GM18867 (cell line): ENCODE results near the gene LIPH.
A peak's percentile ranks its signal among the peaks of the same experiment; 100 is the strongest.
"Not testable (repeated sequence)": the region's sequence is repeated elsewhere in the genome, so short reads cannot be mapped to it uniquely, and the experiment has no call there.

ENCODE experiments used
- ATAC-seq: cut with Tn5 transposase; IDR thresholded peaks from one replicate; pipeline ENCODE4 v1.9.1; 2021; ENCODE audit warnings: mild to moderate bottlenecking, moderate library complexity; ENCODE audit not compliant: unreplicated experiment

Gene LIPH

DNA sequence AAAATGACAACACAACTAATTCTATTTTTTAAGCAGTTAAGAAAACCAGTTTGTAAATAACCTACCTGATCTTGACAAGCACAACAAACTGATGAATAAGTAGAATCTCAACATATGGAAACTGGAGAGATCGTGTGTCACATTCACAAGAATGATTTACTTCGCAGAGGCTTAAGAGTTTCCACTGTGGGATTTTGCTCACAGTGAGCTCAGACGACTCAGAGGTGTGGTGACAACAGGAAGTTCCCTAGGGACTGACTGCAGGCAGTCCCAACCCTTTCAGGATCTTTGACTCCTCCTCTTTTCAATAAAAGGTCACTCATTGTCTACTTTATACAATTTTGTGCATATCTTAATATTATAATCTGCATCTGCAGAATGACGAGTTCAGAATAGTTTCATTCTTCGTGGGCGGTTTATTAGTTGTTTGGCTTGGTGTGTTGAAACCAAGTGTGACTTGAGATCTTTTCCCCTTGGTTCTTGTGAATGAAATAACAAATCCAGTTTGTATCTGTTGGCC lies at the start of gene LIPH:
Gene LIPH (minus strand): TSS at position 231 of the 520 bp plus-strand sequence. CDS start 117 bp downstream, at position 114.
- peak; percentile 76 for ATAC-seq

DNA sequence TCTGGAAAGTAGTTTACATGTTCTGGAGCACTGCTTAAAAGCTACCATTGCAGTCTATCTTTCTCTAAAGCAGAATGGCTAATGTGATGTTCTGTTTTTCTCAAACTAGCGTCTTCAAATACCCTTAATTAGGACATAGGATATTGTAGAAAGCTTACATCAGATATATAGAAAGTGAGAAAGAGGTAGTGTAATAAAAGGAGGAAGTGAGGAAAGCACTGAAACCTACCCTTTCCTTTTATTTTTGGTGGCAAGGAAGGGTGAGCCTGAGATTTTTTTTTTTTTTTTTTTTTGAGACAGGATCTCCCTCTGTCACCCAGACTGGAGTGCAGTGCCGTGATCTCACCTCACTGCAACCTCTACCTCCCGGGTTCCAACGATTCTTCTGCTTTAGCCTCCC lies 43.1 kb upstream of the LIPH start:
- no peak for ATAC-seq

DNA sequence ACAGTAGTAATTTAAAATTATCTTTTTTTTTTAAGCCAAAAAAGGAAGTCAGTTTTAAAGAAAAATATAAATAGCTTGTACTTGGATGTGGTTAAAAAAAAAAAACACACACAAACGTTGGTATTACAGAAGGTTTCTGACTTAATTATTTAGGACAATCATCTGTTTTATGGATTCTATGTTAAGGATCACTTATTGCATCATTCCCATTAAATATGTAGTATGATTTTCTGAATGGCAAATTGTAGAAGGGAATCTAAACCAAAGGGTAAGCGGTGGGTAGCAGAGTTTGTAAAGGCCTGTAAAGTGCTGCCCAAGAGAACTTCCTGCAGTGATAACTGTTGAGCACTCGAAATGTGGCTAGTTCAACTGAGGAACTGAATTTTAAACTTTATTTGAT lies 41.7 kb upstream of the LIPH start:
- no peak for ATAC-seq

GRCh38 chr3:185586686-185587039 lies 34.3 kb upstream of the LIPH start:
- no peak for ATAC-seq

DNA sequence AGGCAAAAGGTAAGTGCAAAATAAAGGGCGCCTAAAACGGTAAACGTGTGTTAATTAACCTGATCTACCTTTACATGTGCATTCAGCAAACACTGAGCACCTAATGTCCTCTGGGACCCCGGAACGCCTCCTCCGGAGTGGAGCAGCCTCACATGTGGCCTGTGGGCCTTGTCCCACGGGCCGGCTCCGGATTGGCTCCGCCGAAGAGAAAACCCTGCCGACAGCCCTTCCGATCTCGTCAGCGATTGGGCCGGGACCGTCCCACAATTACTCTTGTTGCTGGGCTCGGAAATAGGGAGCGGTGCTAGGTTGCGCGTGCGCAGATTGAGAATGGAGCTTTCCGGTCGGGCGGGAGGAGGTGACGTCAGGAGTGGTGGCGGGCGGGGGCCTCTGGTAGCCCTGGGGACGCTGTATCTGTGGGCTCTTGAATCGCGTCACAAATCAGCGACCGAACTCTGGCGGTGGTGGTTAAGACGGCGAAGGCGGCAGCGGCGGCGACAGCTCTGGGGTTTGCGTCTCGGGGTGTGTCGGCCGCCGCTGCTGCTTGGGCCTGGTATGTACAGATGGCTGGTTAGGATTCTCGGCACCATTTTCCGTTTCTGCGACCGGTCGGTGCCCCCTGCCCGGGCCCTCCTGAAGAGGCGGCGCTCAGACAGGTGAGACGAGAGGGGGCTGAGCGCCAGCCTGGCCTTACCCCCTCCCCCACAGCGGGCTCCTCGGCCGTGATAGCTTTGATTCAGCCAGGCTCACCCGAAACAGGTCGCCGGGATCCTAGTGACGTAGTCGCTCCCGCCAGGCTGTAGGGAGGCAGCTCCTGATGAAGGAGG lies 33.7 kb upstream of the LIPH start, which contains the start of gene SENP2:
Gene SENP2 (plus strand): TSS at position 437 of the 827 bp plus-strand sequence. CDS start 119 bp downstream, at position 556.
- ATAC-seq = peak; percentile 95

- no peak for ATAC-seq
These were observed 33.1 kb upstream of the LIPH start for GRCh38 chr3:185585518-185585858.

DNA sequence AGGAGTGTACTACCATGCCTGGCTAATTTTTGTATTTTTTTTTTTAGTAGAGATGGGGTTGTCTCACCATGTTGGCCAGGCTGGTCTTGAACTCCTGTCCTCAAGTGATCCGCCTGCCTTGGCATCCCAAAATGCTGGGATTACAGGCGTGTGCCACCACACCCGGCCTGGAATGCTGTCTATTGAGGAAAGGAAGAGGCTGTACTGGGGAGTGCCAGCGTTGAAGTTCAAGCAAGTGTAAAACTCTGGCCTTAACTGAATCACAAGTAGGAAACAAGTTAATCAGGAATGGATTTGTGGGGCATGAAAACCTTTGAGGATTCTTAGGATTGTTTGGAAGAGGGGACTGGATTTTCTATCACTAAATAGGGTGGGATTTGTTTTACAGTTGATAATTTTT lies 32.3 kb upstream of the LIPH start:
- ATAC-seq = no peak

DNA sequence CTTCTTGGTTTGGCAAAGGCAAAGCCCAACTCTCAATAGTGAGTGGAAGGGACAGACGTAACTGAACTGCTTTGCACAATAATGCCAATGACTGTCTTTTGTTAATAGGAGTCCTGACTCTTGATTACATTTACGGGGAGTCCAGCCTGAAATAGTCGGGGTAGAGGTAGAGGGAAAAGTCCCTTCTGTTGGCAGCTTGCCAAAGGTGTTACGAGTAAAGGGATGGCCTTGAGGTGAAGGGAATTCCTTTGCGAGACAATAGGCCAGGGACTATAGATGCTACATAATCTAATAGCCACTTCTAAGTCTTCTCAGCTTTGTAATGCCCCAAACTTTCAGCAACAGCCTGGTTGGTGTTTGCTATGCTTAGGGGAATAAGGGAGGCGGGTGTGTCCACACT lies 31.5 kb upstream of the LIPH start:
- no peak for ATAC-seq

DNA sequence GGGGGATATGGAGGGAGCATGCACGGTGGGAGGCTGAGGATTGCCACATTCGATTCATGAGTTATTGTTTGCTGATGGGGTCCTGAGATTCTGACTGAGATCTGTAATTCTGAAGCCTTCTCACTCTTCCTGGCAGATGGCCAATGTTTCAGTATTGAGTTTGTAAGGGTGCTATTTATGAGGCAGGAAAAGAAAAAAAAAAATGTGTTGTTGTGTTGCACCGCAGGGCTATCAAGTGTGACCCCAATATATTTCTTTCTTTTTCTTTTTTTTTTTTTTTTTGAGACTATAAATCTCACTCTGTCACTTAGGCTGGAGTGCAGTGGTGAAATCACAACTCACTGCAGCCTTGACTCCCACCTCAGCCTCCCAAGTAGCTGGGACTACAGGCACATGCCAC lies 30.5 kb upstream of the LIPH start:
- ATAC-seq = peak; percentile 29

- ATAC-seq = no peak
These were observed 29.8 kb upstream of the LIPH start for GRCh38 chr3:185582236-185582635.

- peak; percentile 84 for ATAC-seq
These were observed 22.9 kb upstream of the LIPH start for GRCh38 chr3:185575108-185575869.

GRCh38 chr3:185572183-185572582 lies 19.8 kb upstream of the LIPH start:
- no peak for ATAC-seq

DNA sequence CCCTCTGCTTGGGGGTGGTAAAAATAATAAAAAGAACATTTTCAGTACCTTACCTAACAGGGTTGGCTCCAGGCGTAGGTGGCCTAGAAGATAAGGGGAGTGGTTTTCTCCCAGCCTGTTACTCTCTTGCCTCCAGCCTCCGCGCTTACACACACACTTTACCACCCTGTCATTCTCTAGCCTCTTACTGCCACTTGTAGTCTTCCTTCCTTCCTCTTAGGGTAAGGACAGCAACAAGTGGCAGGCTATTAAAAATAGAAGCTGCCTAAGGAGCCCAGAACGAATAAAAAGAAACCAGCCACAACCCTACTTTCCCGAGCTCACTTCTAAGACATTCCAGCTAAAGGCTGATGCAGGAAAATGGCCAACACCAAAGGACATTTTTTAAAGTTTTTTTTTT lies 9.6 kb upstream of the LIPH start:
- no peak for ATAC-seq

- ATAC-seq = no peak
These were observed 9.1 kb upstream of the LIPH start for GRCh38 chr3:185561374-185561943.

DNA sequence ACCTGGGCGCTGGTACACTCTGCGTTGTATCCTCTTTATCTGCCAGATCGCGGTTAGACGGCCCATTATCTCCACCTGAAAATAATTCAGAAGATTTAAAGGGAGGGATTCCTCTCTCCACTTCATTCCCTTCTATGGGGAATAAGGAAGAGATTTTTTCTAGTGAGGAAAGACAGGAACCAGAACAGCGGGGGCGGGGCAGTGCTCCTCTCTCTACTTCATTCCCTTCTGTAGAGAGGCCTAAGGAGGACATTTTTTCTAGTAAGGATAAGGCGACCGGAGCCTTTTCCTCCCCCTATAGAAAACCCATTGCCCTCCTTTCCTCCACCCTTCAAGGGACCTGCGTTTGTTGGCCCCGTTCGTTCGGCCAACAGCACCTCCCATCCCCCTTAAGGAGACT lies 8.3 kb upstream of the LIPH start:
- no peak for ATAC-seq

DNA sequence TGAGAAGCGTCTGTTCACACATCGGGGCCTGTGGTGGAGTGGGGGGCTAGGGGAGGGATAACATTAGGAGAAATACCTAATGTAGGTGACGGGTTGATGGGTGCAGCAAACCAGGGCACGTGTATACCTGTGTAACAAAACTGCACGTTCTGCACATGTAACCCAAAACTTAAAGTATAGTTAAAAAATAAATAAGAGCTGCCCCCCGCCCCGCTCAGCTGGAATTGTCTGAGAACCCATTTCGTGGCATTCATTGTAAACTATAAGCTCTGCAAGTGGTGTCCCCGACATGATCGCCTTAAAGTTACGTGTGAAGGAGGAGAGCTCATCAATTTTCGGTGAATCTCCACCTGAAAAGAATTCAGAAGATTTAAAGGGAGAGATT lies 7.3 kb upstream of the LIPH start:
- no peak for ATAC-seq

DNA sequence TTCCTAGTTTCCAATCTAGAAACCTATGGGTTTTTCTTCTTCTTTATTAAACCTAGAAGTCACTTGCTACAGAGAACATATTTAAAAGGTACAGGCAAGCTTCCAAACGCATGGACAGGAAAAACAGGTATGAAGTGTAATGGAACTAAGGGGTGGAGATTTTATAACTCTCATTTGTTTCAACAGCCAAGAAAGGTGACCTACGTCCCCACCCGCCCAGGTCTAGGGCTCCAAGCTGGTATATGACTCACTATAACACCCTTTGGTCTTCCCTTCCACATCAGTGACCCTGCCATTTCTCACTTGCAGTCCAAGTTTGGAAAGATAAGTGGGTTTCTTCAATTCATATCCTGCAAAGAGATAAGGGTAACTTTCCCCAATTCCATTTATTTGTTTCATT lies 6.0 kb upstream of the LIPH start:
- ATAC-seq = no peak

GRCh38 chr3:185556640-185557039 lies 4.3 kb upstream of the LIPH start:
- not testable (repeated sequence) for ATAC-seq

GRCh38 chr3:185555860-185556347 lies 3.5 kb upstream of the LIPH start:
- no peak for ATAC-seq

DNA sequence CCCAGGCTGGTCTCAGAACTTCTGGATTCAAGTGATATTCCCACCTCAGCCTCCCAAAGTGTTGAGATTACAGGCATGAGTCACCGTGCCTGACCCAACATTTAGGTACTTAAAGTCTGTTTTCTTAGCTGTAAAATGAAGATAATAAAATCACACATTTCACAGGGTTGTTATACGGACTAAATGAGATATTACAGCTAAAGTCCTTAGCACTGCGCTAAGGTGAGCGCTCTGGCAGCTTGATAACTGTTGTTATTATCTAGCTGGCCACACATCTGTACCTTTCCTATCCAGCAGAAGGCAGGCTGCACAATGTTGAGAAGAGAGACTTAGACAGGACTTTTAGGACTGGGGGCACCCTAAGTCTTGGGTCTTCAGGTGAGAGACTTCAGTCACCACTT lies 2.7 kb upstream of the LIPH start:
- no peak for ATAC-seq

GRCh38 chr3:185549651-185550111 lies 2.7 kb downstream of the LIPH start:
- no peak for ATAC-seq
